Common myeloid progenitor, CD34-positive (primary cell): ENCODE measurements around the gene SLC27A1.
A peak's percentile ranks its signal among the peaks of the same experiment; 100 is the strongest.
"Not testable (repeated sequence)": the region's sequence is repeated elsewhere in the genome, so short reads cannot be mapped to it uniquely, and the experiment has no call there.

Experiments used
- CTCF ChIA-PET: fragments of 350-600 bp; sonication (Branson Sonifier 250); formaldehyde crosslinking; loops from one replicate; lab custom pipeline; 2021; ENCODE audit warnings: antibody characterized with exemption; lab: Charles Lee
- POLR2A ChIA-PET: fragments of 350-600 bp; sonication (Branson Sonifier 250); formaldehyde crosslinking; loops from one replicate; lab custom pipeline; 2021; ENCODE audit warnings: antibody characterized with exemption; lab: Charles Lee
- DNase-seq, 3 donors: peaks; one replicate each; pipeline versions ENCODE4 v3.0.0 to v3.0.0-alpha.2; 2013
- H3K27ac ChIP-seq, 2 experiments: 1 replicate in 1 of 2; 2 replicates in 1 of 2; pipeline ENCODE4 v1.7.0; 2013; ENCODE audit warnings: inconsistent platforms in 2 of 2, low read length in 2 of 2, mild to moderate bottlenecking in 2 of 2, low read depth in 1 of 2, moderate library complexity in 1 of 2; ENCODE audit not compliant: severe bottlenecking in 2 of 2, insufficient read depth in 1 of 2, poor library complexity in 1 of 2
- H3K27me3 ChIP-seq, 5 experiments: replicated peaks in 2 of 5; 1 replicate in 3 of 5; 2 replicates in 2 of 5; pipeline versions ENCODE4 v1.6.1 to v1.7.0; 2013; ENCODE audit warnings: low read length in 4 of 5, mild to moderate bottlenecking in 2 of 5, moderate library complexity in 2 of 5, inconsistent platforms in 1 of 5; ENCODE audit not compliant: insufficient read depth in 5 of 5, control insufficient read depth in 4 of 5
- H3K36me3 ChIP-seq, 4 experiments: 1 replicate in 2 of 4; 2 replicates in 2 of 4; pipeline versions ENCODE4 v1.6.1 to v1.7.0; 2013; ENCODE audit warnings: low read length in 3 of 4, control low read depth in 1 of 4, mild to moderate bottlenecking in 1 of 4; ENCODE audit not compliant: control insufficient read depth in 4 of 4, insufficient read depth in 4 of 4
- H3K4me1 ChIP-seq, 4 experiments: 1 replicate in 3 of 4; 2 replicates in 1 of 4; pipeline versions ENCODE4 v1.6.1 to v1.7.1; 2013; ENCODE audit warnings: low read length in 3 of 4, mild to moderate bottlenecking in 3 of 4, control low read depth in 1 of 4, inconsistent platforms in 1 of 4, moderate library complexity in 1 of 4; ENCODE audit not compliant: control insufficient read depth in 4 of 4, insufficient read depth in 4 of 4; ENCODE audit errors: control extremely low read depth in 1 of 4
- H3K4me3 ChIP-seq, 7 experiments: 1 replicate in 4 of 7; 2 replicates in 3 of 7; pipeline versions ENCODE4 v1.5.1 to v1.7.0; 2013; ENCODE audit warnings: mild to moderate bottlenecking in 7 of 7, low read length in 6 of 7, moderate library complexity in 6 of 7, inconsistent platforms in 2 of 7, low read depth in 2 of 7, control low read depth in 1 of 7; ENCODE audit not compliant: insufficient read depth in 4 of 7, control insufficient read depth in 1 of 7; ENCODE audit errors: extremely low read depth in 1 of 7
- H3K9me3 ChIP-seq, 5 experiments: 1 replicate in 4 of 5; 2 replicates in 1 of 5; pipeline versions ENCODE4 v1.6.1 to v1.7.1; 2013; ENCODE audit warnings: low read length in 4 of 5, mild to moderate bottlenecking in 2 of 5, inconsistent platforms in 1 of 5, low read depth in 1 of 5, moderate library complexity in 1 of 5; ENCODE audit not compliant: control insufficient read depth in 4 of 5, insufficient read depth in 2 of 5; ENCODE audit errors: control extremely low read depth in 1 of 5
- WGBS: methylation state at CpG from one replicate; pipeline ENCODE4 v1.1.5; 2013; ENCODE audit not compliant: insufficient coverage; 5-methylcytosine and 5-hydroxymethylcytosine counted together

The SLC27A1 gene

DNA sequence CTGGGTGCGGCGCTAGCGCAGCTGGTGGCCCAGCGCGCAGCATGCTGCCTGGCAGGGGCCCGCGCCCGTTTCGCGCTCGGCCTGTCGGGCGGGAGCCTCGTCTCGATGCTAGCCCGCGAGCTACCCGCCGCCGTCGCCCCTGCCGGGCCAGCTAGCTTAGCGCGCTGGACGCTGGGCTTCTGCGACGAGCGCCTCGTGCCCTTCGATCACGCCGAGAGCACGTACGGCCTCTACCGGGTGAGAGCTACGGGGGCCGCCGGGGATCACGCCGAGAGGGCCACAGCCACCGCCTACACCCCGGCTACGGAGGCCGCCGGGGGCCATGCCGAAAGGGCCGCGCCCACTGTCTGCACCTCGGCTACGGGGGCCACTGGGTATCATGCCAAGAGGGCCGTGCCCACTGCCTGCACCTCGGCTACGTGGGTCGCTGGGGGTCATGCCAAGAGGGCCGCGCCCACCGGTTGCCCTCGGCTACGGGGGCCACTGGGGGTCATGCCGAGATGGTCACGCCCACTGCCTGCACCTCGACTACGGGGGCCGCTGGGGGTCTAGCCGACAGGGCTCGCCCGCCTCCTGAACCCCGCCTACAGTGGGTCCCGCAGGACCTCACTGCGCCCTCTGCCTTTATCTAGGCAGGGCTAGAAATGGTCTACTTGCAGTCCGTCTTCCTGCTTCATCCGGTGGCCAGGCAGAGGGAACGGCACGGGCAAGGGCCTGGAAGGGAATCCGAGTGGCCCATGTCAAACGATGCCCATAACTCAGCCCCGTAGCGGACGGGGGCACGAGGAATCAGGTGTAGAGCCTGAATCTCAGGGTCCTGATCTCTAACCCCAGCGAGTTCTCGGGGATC lies 41.6 kb downstream of the SLC27A1 start:
- POLR2A ChIA-PET = interaction anchor here (1.0 to 2.5 kb wide), 4 partner anchors 11 to 28 kb away, joined by 4 to 13 read pairs (median 6); no protein-coding TSS in a partner anchor
- DNase-seq = peak; percentile 99
- CTCF ChIA-PET = interaction anchor here (0.8 to 3.8 kb wide), 9 partner anchors 10 to 40 kb away, joined by 3 to 19 read pairs (median 4); no protein-coding TSS in a partner anchor
- H3K9me3 ChIP-seq = no peaks in the 10 kb centered on the region
- H3K4me3 ChIP-seq = peak overlapping the region; percentile 76 to 93 (median 86)
- H3K4me1 ChIP-seq = peaks cover 6 to 30% (median 18%) of the 10 kb centered on the region in 4 experiments
- H3K27me3 ChIP-seq = no peaks in the 10 kb centered on the region
- peaks cover 0 to 31% (median 9%) of the 10 kb centered on the region in 4 experiments for H3K36me3 ChIP-seq
- under 1% methylated on average over 76 of the region's 82 CpGs for WGBS
- peak overlapping the region; percentile 80 to 91 for H3K27ac ChIP-seq

- Histone ChIP-seq H3K4me3 (peak overlapping the region; percentile 76 to 93 (median 86)), H3K4me1 (peaks cover 6 to 30% (median 18%) of the 10 kb centered on the region in 4 experiments), H3K36me3 (peaks cover 2 to 37% (median 15%) of the 10 kb centered on the region in 4 experiments), H3K27ac (peak overlapping the region; percentile 48 to 91), H3K27me3 (no peaks in the 10 kb centered on the region), H3K9me3 (peaks cover 0 to 6% (median 5%) of the 10 kb centered on the region in 5 experiments)
- 43% methylated on average over 7 of the region's 9 CpGs for WGBS
- ChIA-PET CTCF (interaction anchor here (0.9 to 3.8 kb wide), 3 partner anchors 11 to 17 kb away, joined by 3 to 19 read pairs (median 3); no protein-coding TSS in a partner anchor), POLR2A (interaction anchor here (0.6 to 2.5 kb wide), 2 partner anchors 10 to 13 kb away, joined by 3 to 13 read pairs; no protein-coding TSS in a partner anchor)
- DNase-seq = no peak
These were observed 42.2 kb downstream of the SLC27A1 start for GRCh38 chr19:17512574-17512939.

GRCh38 chr19:17515408-17516149 lies 45.3 kb downstream of the SLC27A1 start:
- peak overlapping the region in 1 of 2 experiments; percentile 15 for H3K27ac ChIP-seq
- H3K36me3 ChIP-seq = peaks cover 4 to 36% (median 20%) of the 10 kb centered on the region in 4 experiments
- no peaks in the 10 kb centered on the region for H3K27me3 ChIP-seq
- 96% methylated on average over 8 of the region's 15 CpGs for WGBS
- H3K4me3 ChIP-seq = no peak overlapping the region
- ChIA-PET POLR2A (no interaction called here), CTCF (interaction anchor here (1.7 to 2.6 kb wide), 2 partner anchors 14 to 43 kb away, joined by 4 to 5 read pairs; no protein-coding TSS in a partner anchor)
- no peak for DNase-seq
- peaks cover 4 to 19% (median 13%) of the 10 kb centered on the region in 4 experiments for H3K4me1 ChIP-seq
- peaks cover 2 to 14% (median 6%) of the 10 kb centered on the region in 5 experiments for H3K9me3 ChIP-seq

GRCh38 chr19:17517898-17518297 lies 47.6 kb downstream of the SLC27A1 start:
- WGBS = no CpG with 5 or more reads among the region's 1 CpG
- H3K9me3 ChIP-seq = peaks cover 2 to 14% (median 6%) of the 10 kb centered on the region in 5 experiments
- no peak overlapping the region for H3K4me3 ChIP-seq
- no peaks in the 10 kb centered on the region for H3K27me3 ChIP-seq
- peak in 2 of 3 donors; percentile 31 to 46 for DNase-seq
- no peak overlapping the region for H3K27ac ChIP-seq
- CTCF ChIA-PET = interaction anchor here (1.1 to 1.7 kb wide), 2 partner anchors 10 to 99 kb away, joined by 3 read pairs; no protein-coding TSS in a partner anchor
- H3K36me3 ChIP-seq = peaks cover 4 to 44% (median 23%) of the 10 kb centered on the region in 4 experiments
- peaks cover 2 to 28% (median 12%) of the 10 kb centered on the region in 4 experiments for H3K4me1 ChIP-seq
- POLR2A ChIA-PET = interaction anchor here (0.5 kb wide), 1 partner anchor 22 kb away, joined by 3 read pairs; no protein-coding TSS in a partner anchor

DNA sequence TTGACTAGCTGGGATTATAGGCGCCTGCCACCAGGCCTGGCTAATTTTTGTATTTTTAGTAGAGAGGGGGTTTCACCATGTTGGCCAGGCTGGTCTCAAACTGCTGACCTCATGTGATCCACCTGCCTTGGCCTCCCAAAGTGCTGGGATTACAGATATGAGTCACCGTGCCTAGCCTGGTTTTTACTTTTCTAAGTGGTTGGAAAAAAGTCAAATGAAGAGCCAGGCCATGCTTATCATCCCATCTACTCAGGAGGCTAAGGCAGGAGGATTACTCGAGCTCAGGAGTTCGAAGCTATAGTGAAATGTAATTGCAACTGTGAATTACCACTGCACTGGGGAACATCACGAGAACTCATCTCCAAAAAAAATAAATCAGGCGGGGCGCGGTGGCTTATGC lies 48.3 kb downstream of the SLC27A1 start:
- POLR2A ChIA-PET, H3K27ac ChIP-seq, DNase-seq, H3K4me3 ChIP-seq, H3K27me3 ChIP-seq: not testable (repeated sequence)
- Histone ChIP-seq H3K36me3 (peaks cover 4 to 43% (median 23%) of the 10 kb centered on the region in 4 experiments), H3K9me3 (peaks cover 2 to 14% (median 6%) of the 10 kb centered on the region in 5 experiments), H3K4me1 (peaks cover 4 to 28% (median 19%) of the 10 kb centered on the region in 4 experiments)
- CTCF ChIA-PET = interaction anchor here (1.1 to 1.7 kb wide), 3 partner anchors 9 to 100 kb away, joined by 3 read pairs; no protein-coding TSS in a partner anchor
- WGBS = 92% methylated on average over 4 of the region's 8 CpGs

- H3K36me3 ChIP-seq = peaks cover 4 to 36% (median 23%) of the 10 kb centered on the region in 4 experiments
- WGBS = 93% methylated on average over 9 of the region's 9 CpGs
- DNase-seq = no peak
- no peak overlapping the region for H3K27ac ChIP-seq
- H3K4me1 ChIP-seq = peaks cover 4 to 29% (median 24%) of the 10 kb centered on the region in 4 experiments
- no peaks in the 10 kb centered on the region for H3K27me3 ChIP-seq
- POLR2A ChIA-PET = no interaction called here
- CTCF ChIA-PET = interaction anchor here (1.2 to 1.5 kb wide), 2 partner anchors 17 to 24 kb away, joined by 3 to 4 read pairs; no protein-coding TSS in a partner anchor
- H3K4me3 ChIP-seq = no peak overlapping the region
- H3K9me3 ChIP-seq = peaks cover 2 to 14% (median 6%) of the 10 kb centered on the region in 5 experiments
These were observed 49.6 kb downstream of the SLC27A1 start for GRCh38 chr19:17519967-17520366.
